ENCODE data around the gene SRCAP.

The SRCAP gene

GRCh38 chr16:30725418-30725792, 26.4 kb downstream of the SRCAP start:
- Histone ChIP-seq H3K36me3 (ENCODE audit: insufficient read depth, low read length) (peaks cover 81% of the 10 kb centered on the region), H3K9me3 (ENCODE audit: low read length) (no peaks in the 10 kb centered on the region), H3K27me3 (ENCODE audit: control insufficient read depth in 1 of 2, insufficient read depth in 2 of 2, low read length in 2 of 2) (no peaks in the 10 kb centered on the region), H3K4me3 (ENCODE audit: low read depth in 1 of 2, low read length in 2 of 2) (no peak overlapping the region), H3K9ac (ENCODE audit: low read length) (no peak overlapping the region), H3K4me1 (ENCODE audit: insufficient read depth, low read length) (no peaks in the 10 kb centered on the region), H3K27ac (ENCODE audit: low read depth, low read length) (no peak overlapping the region)

- Histone ChIP-seq H3K4me1 (ENCODE audit: insufficient read depth, low read length) (no peaks in the 10 kb centered on the region), H3K27me3 (ENCODE audit: control insufficient read depth in 1 of 2, insufficient read depth in 2 of 2, low read length in 2 of 2) (no peaks in the 10 kb centered on the region), H3K9ac (ENCODE audit: low read length) (no peak overlapping the region), H3K36me3 (ENCODE audit: insufficient read depth, low read length) (peaks cover 78% of the 10 kb centered on the region), H3K27ac (ENCODE audit: low read depth, low read length) (no peak overlapping the region), H3K9me3 (ENCODE audit: low read length) (no peaks in the 10 kb centered on the region), H3K4me3 (ENCODE audit: low read depth in 1 of 2, low read length in 2 of 2) (no peak overlapping the region)
These were observed 29.4 kb downstream of the SRCAP start for GRCh38 chr16:30728321-30728720.

GRCh38 chr16:30728899-30729672, 30.1 kb downstream of the SRCAP start:
- Histone ChIP-seq H3K9me3 (ENCODE audit: low read length) (no peaks in the 10 kb centered on the region), H3K27ac (ENCODE audit: low read depth, low read length) (no peak overlapping the region), H3K36me3 (ENCODE audit: insufficient read depth, low read length) (peaks cover 78% of the 10 kb centered on the region), H3K9ac (ENCODE audit: low read length) (no peak overlapping the region), H3K27me3 (ENCODE audit: control insufficient read depth in 1 of 2, insufficient read depth in 2 of 2, low read length in 2 of 2) (no peaks in the 10 kb centered on the region), H3K4me1 (ENCODE audit: insufficient read depth, low read length) (no peaks in the 10 kb centered on the region), H3K4me3 (ENCODE audit: low read depth in 1 of 2, low read length in 2 of 2) (no peak overlapping the region)

- Histone ChIP-seq H3K27ac (ENCODE audit: low read depth, low read length) (no peak overlapping the region), H3K4me3 (ENCODE audit: low read depth in 1 of 2, low read length in 2 of 2) (no peak overlapping the region), H3K4me1 (ENCODE audit: insufficient read depth, low read length) (no peaks in the 10 kb centered on the region), H3K27me3 (ENCODE audit: control insufficient read depth in 1 of 2, insufficient read depth in 2 of 2, low read length in 2 of 2) (no peaks in the 10 kb centered on the region), H3K9me3 (ENCODE audit: low read length) (no peaks in the 10 kb centered on the region), H3K36me3 (ENCODE audit: insufficient read depth, low read length) (peaks cover 77% of the 10 kb centered on the region), H3K9ac (ENCODE audit: low read length) (no peak overlapping the region)
These were observed 32.4 kb downstream of the SRCAP start for GRCh38 chr16:30731411-30731810.

- H3K27ac ChIP-seq (ENCODE audit: low read depth, low read length) = no peak overlapping the region
- peaks cover 79% of the 10 kb centered on the region for H3K36me3 ChIP-seq (ENCODE audit: insufficient read depth, low read length)
- no peak overlapping the region for H3K4me3 ChIP-seq (ENCODE audit: low read depth in 1 of 2, low read length in 2 of 2)
- H3K9ac ChIP-seq (ENCODE audit: low read length) = no peak overlapping the region
- H3K27me3 ChIP-seq (ENCODE audit: control insufficient read depth in 1 of 2, insufficient read depth in 2 of 2, low read length in 2 of 2) = no peaks in the 10 kb centered on the region
- no peaks in the 10 kb centered on the region for H3K9me3 ChIP-seq (ENCODE audit: low read length)
- H3K4me1 ChIP-seq (ENCODE audit: insufficient read depth, low read length) = peaks cover 18% of the 10 kb centered on the region
These were observed 38.2 kb downstream of the SRCAP start for GRCh38 chr16:30736995-30737793.

GRCh38 chr16:30737794-30738648, 39.0 kb downstream of the SRCAP start:
- Histone ChIP-seq H3K9ac (ENCODE audit: low read length) (no peak overlapping the region), H3K9me3 (ENCODE audit: low read length) (no peaks in the 10 kb centered on the region), H3K4me1 (ENCODE audit: insufficient read depth, low read length) (peaks cover 19% of the 10 kb centered on the region), H3K27ac (ENCODE audit: low read depth, low read length) (no peak overlapping the region), H3K27me3 (ENCODE audit: control insufficient read depth in 1 of 2, insufficient read depth in 2 of 2, low read length in 2 of 2) (no peaks in the 10 kb centered on the region), H3K36me3 (ENCODE audit: insufficient read depth, low read length) (peaks cover 74% of the 10 kb centered on the region), H3K4me3 (ENCODE audit: low read depth in 1 of 2, low read length in 2 of 2) (no peak overlapping the region)

- H3K4me1 ChIP-seq (ENCODE audit: insufficient read depth, low read length) = peaks cover 19% of the 10 kb centered on the region
- H3K27me3 ChIP-seq (ENCODE audit: control insufficient read depth in 1 of 2, insufficient read depth in 2 of 2, low read length in 2 of 2) = no peaks in the 10 kb centered on the region
- no peak overlapping the region for H3K9ac ChIP-seq (ENCODE audit: low read length)
- H3K36me3 ChIP-seq (ENCODE audit: insufficient read depth, low read length) = peaks cover 62% of the 10 kb centered on the region
- no peaks in the 10 kb centered on the region for H3K9me3 ChIP-seq (ENCODE audit: low read length)
- no peak overlapping the region for H3K27ac ChIP-seq (ENCODE audit: low read depth, low read length)
- no peak overlapping the region for H3K4me3 ChIP-seq (ENCODE audit: low read depth in 1 of 2, low read length in 2 of 2)
These were observed 40.3 kb downstream of the SRCAP start for GRCh38 chr16:30738984-30739951.

- Histone ChIP-seq H3K4me1 (ENCODE audit: insufficient read depth, low read length) (peaks cover 19% of the 10 kb centered on the region), H3K9ac (ENCODE audit: low read length) (no peak overlapping the region)
These were observed 41.6 kb downstream of the SRCAP start for GRCh38 chr16:30740364-30741251.

GRCh38 chr16:30741461-30741914, 42.5 kb downstream of the SRCAP start:
- Histone ChIP-seq H3K4me3 (ENCODE audit: low read depth in 1 of 2, low read length in 2 of 2) (no peak overlapping the region), H3K9me3 (ENCODE audit: low read length) (no peaks in the 10 kb centered on the region), H3K36me3 (ENCODE audit: insufficient read depth, low read length) (peaks cover 50% of the 10 kb centered on the region), H3K9ac (ENCODE audit: low read length) (no peak overlapping the region), H3K27me3 (ENCODE audit: control insufficient read depth in 1 of 2, insufficient read depth in 2 of 2, low read length in 2 of 2) (no peaks in the 10 kb centered on the region), H3K4me1 (ENCODE audit: insufficient read depth, low read length) (peaks cover 19% of the 10 kb centered on the region), H3K27ac (ENCODE audit: low read depth, low read length) (no peak overlapping the region)

More at GRCh38 chr16:30740364-30741251, 41.6 kb downstream of the SRCAP start:
- no peaks in the 10 kb centered on the region for H3K27me3 ChIP-seq (ENCODE audit: control insufficient read depth in 1 of 2, insufficient read depth in 2 of 2, low read length in 2 of 2)
- peaks cover 59% of the 10 kb centered on the region for H3K36me3 ChIP-seq (ENCODE audit: insufficient read depth, low read length)
- no peak overlapping the region for H3K4me3 ChIP-seq (ENCODE audit: low read depth in 1 of 2, low read length in 2 of 2)
- H3K9me3 ChIP-seq (ENCODE audit: low read length) = no peaks in the 10 kb centered on the region
- no peak overlapping the region for H3K27ac ChIP-seq (ENCODE audit: low read depth, low read length)

- H3K27ac ChIP-seq (ENCODE audit: low read depth, low read length) = no peak overlapping the region
- H3K4me3 ChIP-seq (ENCODE audit: low read depth in 1 of 2, low read length in 2 of 2) = no peak overlapping the region
- H3K9ac ChIP-seq (ENCODE audit: low read length) = no peak overlapping the region
- H3K36me3 ChIP-seq (ENCODE audit: insufficient read depth, low read length) = peaks cover 28% of the 10 kb centered on the region
- no peaks in the 10 kb centered on the region for H3K27me3 ChIP-seq (ENCODE audit: control insufficient read depth in 1 of 2, insufficient read depth in 2 of 2, low read length in 2 of 2)
- H3K4me1 ChIP-seq (ENCODE audit: insufficient read depth, low read length) = peaks cover 26% of the 10 kb centered on the region
- H3K9me3 ChIP-seq (ENCODE audit: low read length) = no peaks in the 10 kb centered on the region
These were observed 44.7 kb downstream of the SRCAP start for GRCh38 chr16:30743716-30744115.

Measured in muscle layer of colon (tissue), 2 donors.